ENCODE data around the gene CFAP74. TPM values are rescaled to one million over a fixed set of nuclear protein-coding genes. Genes with fewer than 3 reads are reported as not detected.

The CFAP74 gene
- total and polyA plus RNA-seq, 9 of the 15 experiments (the other 6 are each of a cell fraction or from before 2014, with no cell fraction given), result 0.03 to 0.15 (median 0.05) TPM; not detected in 6

GRCh38 chr1:1892763-1893120, 110.8 kb downstream of the CFAP74 start:
- H3K79me2 ChIP-seq (ENCODE audit: control insufficient read depth, insufficient read depth, low read length), result peaks cover 39% of the 10 kb centered on the region
- peaks cover 31 to 68% of the 10 kb centered on the region in 2 experiments for H3K4me1 ChIP-seq (replicated peaks in 1 of 2; ENCODE audit: control insufficient read depth in 2 of 2, insufficient read depth in 2 of 2, low read length in 2 of 2)
- in situ Hi-C loops (cut with MboI) (no loop called here), intact Hi-C loops (cut with micrococcal nuclease) (no loop called here)
- ATAC-seq (no peak), DNase-seq (ENCODE audit: extremely low read depth in 1 of 4, low spot score in 3 of 4) (no peak), FAIRE-seq (no peak)
- H3K27ac ChIP-seq (ENCODE audit: extremely low read depth, low read depth, low read length), result no peak overlapping the region
- H3K4me3 ChIP-seq, result no peak overlapping the region
- 82% methylated on average over 7 of the region's 7 CpGs for WGBS (ENCODE audit: insufficient coverage, low coverage, missing lambda C conversion rate)
- ChIA-PET CTCF (ENCODE audit: low intra/inter-chr PET ratio) (no interaction called here), POLR2A (no interaction called here)
- peak overlapping the region in 1 of 2 experiments; percentile 23; a peak in 1 of 4 replicates for H3K9ac ChIP-seq (ENCODE audit: insufficient read depth in 1 of 2, low read depth in 2 of 2, low read length in 2 of 2)
- H3K9me3 ChIP-seq (replicated peaks; ENCODE audit: control insufficient read depth, insufficient read depth, low read depth, low read length), result no peaks in the 10 kb centered on the region
- peak overlapping the region; percentile 88; the same call in 1 of the 2 replicates for H3K4me2 ChIP-seq (ENCODE audit: insufficient read depth, low read length)
- no peak overlapping the region for H2AFZ ChIP-seq (ENCODE audit: low read depth, low read length)
- H3K36me3 ChIP-seq (ENCODE audit: control insufficient read depth, insufficient read depth, low read length), result peaks cover 11% of the 10 kb centered on the region; the same call in 2 of the 3 replicates
- BruUV-seq (replicated peaks), result no TSS peak
- TF ChIP-seq CBFA2T3 (IDR thresholded peaks at IDR 0.05) (no peak), ZBTB7A (IDR thresholded peaks at IDR 0.05; ENCODE audit: borderline replicate concordance, control insufficient read depth, low read depth, low read length) (peak; percentile 48; the same call in 1 of the 2 replicates)
- peaks cover 3% of the 10 kb centered on the region for H3K9me1 ChIP-seq (ENCODE audit: control insufficient read depth, insufficient read depth, low read length)
- H4K20me1 ChIP-seq (replicated peaks; ENCODE audit: control insufficient read depth, insufficient read depth, low read length), result peaks cover 14% of the 10 kb centered on the region
- peaks cover 0 to 14% of the 10 kb centered on the region in 2 experiments; a peak in 2 of 5 replicates for H3K27me3 ChIP-seq (ENCODE audit: control insufficient read depth in 2 of 2, insufficient read depth in 2 of 2, low read length in 2 of 2)

GRCh38 chr1:1892079-1892762, 111.4 kb downstream of the CFAP74 start:
- H3K4me2 ChIP-seq (ENCODE audit: insufficient read depth, low read length), result peak overlapping the region; percentile 88
- peaks cover 14% of the 10 kb centered on the region for H4K20me1 ChIP-seq (replicated peaks; ENCODE audit: control insufficient read depth, insufficient read depth, low read length)
- no peak for DNase-seq (ENCODE audit: extremely low read depth in 1 of 4, low spot score in 3 of 4)
- ATAC-seq, result no peak
- peak overlapping the region; percentile 82 for H3K27ac ChIP-seq (ENCODE audit: extremely low read depth, low read depth, low read length)
- no TSS peak for BruUV-seq (replicated peaks)
- H3K4me1 ChIP-seq (replicated peaks in 1 of 2; ENCODE audit: control insufficient read depth in 2 of 2, insufficient read depth in 2 of 2, low read length in 2 of 2), result peaks cover 29 to 70% of the 10 kb centered on the region in 2 experiments
- peaks cover 12% of the 10 kb centered on the region; the same call in 2 of the 3 replicates for H3K36me3 ChIP-seq (ENCODE audit: control insufficient read depth, insufficient read depth, low read length)
- intact Hi-C loops (cut with micrococcal nuclease) (no loop called here), in situ Hi-C loops (cut with MboI) (no loop called here)
- H3K79me2 ChIP-seq (ENCODE audit: control insufficient read depth, insufficient read depth, low read length), result peaks cover 44% of the 10 kb centered on the region
- ChIA-PET CTCF (ENCODE audit: low intra/inter-chr PET ratio) (no interaction called here), POLR2A (interaction anchor here (1.1 to 1.3 kb wide), 2 partner anchors 8 to 15 kb away, joined by 5 to 8 read pairs; no protein-coding TSS in a partner anchor)
- peaks cover 3% of the 10 kb centered on the region for H3K9me1 ChIP-seq (ENCODE audit: control insufficient read depth, insufficient read depth, low read length)
- peak overlapping the region; percentile 93 for H2AFZ ChIP-seq (ENCODE audit: low read depth, low read length)
- FAIRE-seq, result peak; percentile 54
- peaks cover 0 to 14% of the 10 kb centered on the region in 2 experiments; a peak in 2 of 5 replicates for H3K27me3 ChIP-seq (ENCODE audit: control insufficient read depth in 2 of 2, insufficient read depth in 2 of 2, low read length in 2 of 2)
- H3K9me3 ChIP-seq (replicated peaks; ENCODE audit: control insufficient read depth, insufficient read depth, low read depth, low read length), result no peaks in the 10 kb centered on the region
- WGBS (ENCODE audit: insufficient coverage, low coverage, missing lambda C conversion rate), result 70% methylated on average over 15 of the region's 21 CpGs
- H3K9ac ChIP-seq (ENCODE audit: insufficient read depth in 1 of 2, low read depth in 2 of 2, low read length in 2 of 2), result peak overlapping the region; percentile 70 to 96
- H3K4me3 ChIP-seq, result peak overlapping the region; percentile 85
- TF ChIP-seq ZNF143 (CRISPR knock-in tag; IDR thresholded peaks at IDR 0.05), result no peak
- no peak for TF ChIP-seq HIVEP1 (CRISPR knock-in tag; IDR thresholded peaks at IDR 0.05)
- TF ChIP-seq E2F5 (CRISPR knock-in tag; IDR thresholded peaks at IDR 0.05), result 0 out of 2 replicates have a peak, but pooled peaks have one; percentile 36
- no peak for TF ChIP-seq ZNF347 (CRISPR knock-in tag; IDR thresholded peaks at IDR 0.05; ENCODE audit: low read depth)
- TF ChIP-seq ETV6 (IDR thresholded peaks at IDR 0.05; ENCODE audit: borderline replicate concordance in 1 of 2, low read depth in 2 of 2, low read length in 1 of 2), result no peak
- TF ChIP-seq ETV6 (CRISPR knock-in tag; IDR thresholded peaks at IDR 0.05; ENCODE audit: borderline replicate concordance), result no peak
- peak in 1 of 2 experiments; percentile 5 for TF ChIP-seq E2F6 (IDR thresholded peaks at IDR 0.05; ENCODE audit: borderline replicate concordance in 1 of 2, extremely low read depth in 1 of 2, insufficient read depth in 1 of 2, insufficient read length in 1 of 2, low read depth in 1 of 2, low read length in 1 of 2, poor library complexity in 1 of 2, severe bottlenecking in 1 of 2)
